Activated naive CD8-positive, alpha-beta T cell treated with anti-CD3 and anti-CD28 coated beads, Interleukin-2, amount 50 U/mL, for 24 hours (primary cell): ENCODE measurements around the gene SREK1IP1.
A peak's percentile ranks its signal among the peaks of the same experiment; 100 is the strongest.
"Not testable (repeated sequence)": the region's sequence is repeated elsewhere in the genome, so short reads cannot be mapped to it uniquely, and the experiment has no call there.

Experiments
- ATAC-seq: fragments of 150-1000 bp; cut with Tn5 transposase; one replicate; pipeline ENCODE4 v1.10.0; 2021
- DNase-seq: peaks from one replicate; pipeline ENCODE4 v3.0.0; 2021
- H3K27ac Mint-ChIP-seq: one replicate; pipeline ENCODE4 v1.8.0; 2021; ENCODE audit warnings: mild to moderate bottlenecking, mixed read lengths
- H3K27me3 Mint-ChIP-seq: one replicate; pipeline ENCODE4 v1.8.0; 2021; ENCODE audit warnings: mixed read lengths
- H3K36me3 Mint-ChIP-seq: one replicate; pipeline ENCODE4 v1.8.0; 2021; ENCODE audit warnings: low read depth, mixed read lengths
- H3K4me1 Mint-ChIP-seq: one replicate; pipeline ENCODE4 v1.8.0; 2021; ENCODE audit warnings: mixed read lengths
- H3K4me3 Mint-ChIP-seq: one replicate; pipeline ENCODE4 v1.8.0; 2021; ENCODE audit warnings: mild to moderate bottlenecking, moderate library complexity, mixed read lengths
- H3K9me3 Mint-ChIP-seq: one replicate; pipeline ENCODE4 v1.8.0; 2021; ENCODE audit warnings: mixed read lengths

Gene SREK1IP1

GRCh38 chr5:64742821-64743220, 25.7 kb downstream of the SREK1IP1 start:
- Mint-ChIP-seq H3K27me3 (no peaks in the 10 kb centered on the region), H3K36me3 (peaks cover 22% of the 10 kb centered on the region), H3K9me3 (no peaks in the 10 kb centered on the region), H3K27ac (no peak overlapping the region), H3K4me1 (peaks cover 12% of the 10 kb centered on the region), H3K4me3 (no peak overlapping the region)
- ATAC-seq (no peak), DNase-seq (no peak)

GRCh38 chr5:64742411-64742810, 26.1 kb downstream of the SREK1IP1 start:
- H3K27me3 Mint-ChIP-seq = no peaks in the 10 kb centered on the region
- DNase-seq (no peak), ATAC-seq (no peak)
- H3K36me3 Mint-ChIP-seq = peaks cover 23% of the 10 kb centered on the region
- no peak overlapping the region for H3K4me3 Mint-ChIP-seq
- no peak overlapping the region for H3K27ac Mint-ChIP-seq
- no peaks in the 10 kb centered on the region for H3K9me3 Mint-ChIP-seq
- H3K4me1 Mint-ChIP-seq = peaks cover 13% of the 10 kb centered on the region

- H3K4me1 Mint-ChIP-seq = no peaks in the 10 kb centered on the region
- H3K36me3 Mint-ChIP-seq = peaks cover 30% of the 10 kb centered on the region
- H3K27me3 Mint-ChIP-seq = no peaks in the 10 kb centered on the region
- ATAC-seq (no peak), DNase-seq (no peak)
- H3K27ac Mint-ChIP-seq = no peak overlapping the region
- H3K9me3 Mint-ChIP-seq = no peaks in the 10 kb centered on the region
- no peak overlapping the region for H3K4me3 Mint-ChIP-seq
These were observed 41.3 kb downstream of the SREK1IP1 start for GRCh38 chr5:64727150-64727549.

GRCh38 chr5:64722588-64722987, 45.9 kb downstream of the SREK1IP1 start:
- no peak overlapping the region for H3K4me3 Mint-ChIP-seq
- ATAC-seq = no peak
- DNase-seq = no peak
- H3K36me3 Mint-ChIP-seq = peaks cover 16% of the 10 kb centered on the region
- no peaks in the 10 kb centered on the region for H3K27me3 Mint-ChIP-seq
- no peak overlapping the region for H3K27ac Mint-ChIP-seq
- H3K9me3 Mint-ChIP-seq = no peaks in the 10 kb centered on the region
- H3K4me1 Mint-ChIP-seq = no peaks in the 10 kb centered on the region

- not testable (repeated sequence) for H3K36me3 Mint-ChIP-seq, ATAC-seq, H3K9me3 Mint-ChIP-seq, DNase-seq, H3K27ac Mint-ChIP-seq, H3K4me3 Mint-ChIP-seq, H3K27me3 Mint-ChIP-seq, H3K4me1 Mint-ChIP-seq
These were observed 54.0 kb downstream of the SREK1IP1 start for GRCh38 chr5:64714495-64714894.

GRCh38 chr5:64707191-64707590, 61.3 kb downstream of the SREK1IP1 start:
- no peaks in the 10 kb centered on the region for H3K4me1 Mint-ChIP-seq
- DNase-seq (no peak), ATAC-seq (no peak)
- H3K36me3 Mint-ChIP-seq = no peaks in the 10 kb centered on the region
- H3K27ac Mint-ChIP-seq = no peak overlapping the region
- H3K27me3 Mint-ChIP-seq = peaks cover 18% of the 10 kb centered on the region
- no peak overlapping the region for H3K4me3 Mint-ChIP-seq
- no peaks in the 10 kb centered on the region for H3K9me3 Mint-ChIP-seq

GRCh38 chr5:64706074-64706473, 62.4 kb downstream of the SREK1IP1 start:
- ATAC-seq, DNase-seq, H3K27ac Mint-ChIP-seq, H3K4me1 Mint-ChIP-seq, H3K9me3 Mint-ChIP-seq, H3K36me3 Mint-ChIP-seq, H3K4me3 Mint-ChIP-seq: not testable (repeated sequence)
- H3K27me3 Mint-ChIP-seq = peaks cover 18% of the 10 kb centered on the region

GRCh38 chr5:64700765-64701164, 67.7 kb downstream of the SREK1IP1 start:
- H3K4me3 Mint-ChIP-seq = no peak overlapping the region
- peaks cover 17% of the 10 kb centered on the region for H3K9me3 Mint-ChIP-seq
- no peak for DNase-seq
- H3K27me3 Mint-ChIP-seq = peaks cover 16% of the 10 kb centered on the region
- no peak for ATAC-seq
- H3K4me1 Mint-ChIP-seq = no peaks in the 10 kb centered on the region
- H3K36me3 Mint-ChIP-seq = no peaks in the 10 kb centered on the region
- H3K27ac Mint-ChIP-seq = no peak overlapping the region

GRCh38 chr5:64696414-64696813, 72.1 kb downstream of the SREK1IP1 start:
- not testable (repeated sequence) for H3K36me3 Mint-ChIP-seq, ATAC-seq, H3K4me1 Mint-ChIP-seq, H3K4me3 Mint-ChIP-seq, H3K27ac Mint-ChIP-seq, DNase-seq
- Mint-ChIP-seq H3K27me3 (peaks cover 14% of the 10 kb centered on the region), H3K9me3 (peaks cover 21% of the 10 kb centered on the region)

GRCh38 chr5:64693636-64694035, 74.9 kb downstream of the SREK1IP1 start:
- Mint-ChIP-seq H3K4me1 (peaks cover 7% of the 10 kb centered on the region), H3K27me3 (peaks cover 31% of the 10 kb centered on the region), H3K36me3 (no peaks in the 10 kb centered on the region), H3K9me3 (peaks cover 21% of the 10 kb centered on the region), H3K27ac (no peak overlapping the region), H3K4me3 (no peak overlapping the region)
- no peak for DNase-seq
- no peak for ATAC-seq

GRCh38 chr5:64691291-64691690, 77.2 kb downstream of the SREK1IP1 start:
- peaks cover 36% of the 10 kb centered on the region for H3K27me3 Mint-ChIP-seq
- H3K27ac Mint-ChIP-seq = no peak overlapping the region
- H3K36me3 Mint-ChIP-seq = no peaks in the 10 kb centered on the region
- no peak for ATAC-seq
- H3K4me1 Mint-ChIP-seq = peaks cover 7% of the 10 kb centered on the region
- DNase-seq = no peak
- no peak overlapping the region for H3K4me3 Mint-ChIP-seq
- H3K9me3 Mint-ChIP-seq = peaks cover 7% of the 10 kb centered on the region

GRCh38 chr5:64690417-64691151, 77.9 kb downstream of the SREK1IP1 start, which contains the start of gene SHISAL2B:
Gene SHISAL2B, plus strand, starts transcription at chr5:64690503. Its CDS starts 121 bp downstream, at chr5:64690624.
- H3K27me3 Mint-ChIP-seq = peaks cover 36% of the 10 kb centered on the region
- peak; percentile 5 for DNase-seq
- H3K4me3 Mint-ChIP-seq = peak within 1 kb of the TSS; percentile 57

GRCh38 chr5:64690104-64690416, 78.4 kb downstream of the SREK1IP1 start:
- H3K9me3 Mint-ChIP-seq = no peaks in the 10 kb centered on the region
- no peak for DNase-seq
- ATAC-seq = no peak
- H3K27ac Mint-ChIP-seq = no peak overlapping the region
- H3K4me3 Mint-ChIP-seq = peak overlapping the region; percentile 57
- H3K27me3 Mint-ChIP-seq = peaks cover 36% of the 10 kb centered on the region
- no peaks in the 10 kb centered on the region for H3K36me3 Mint-ChIP-seq
- peaks cover 7% of the 10 kb centered on the region for H3K4me1 Mint-ChIP-seq

More at GRCh38 chr5:64690417-64691151, 77.9 kb downstream of the SREK1IP1 start, which contains the start of gene SHISAL2B:
- H3K4me1 Mint-ChIP-seq = peaks cover 7% of the 10 kb centered on the region
- H3K27ac Mint-ChIP-seq = no peak within 1 kb of the TSS
- peaks cover 3% of the 10 kb centered on the region for H3K9me3 Mint-ChIP-seq
- peak; percentile 59 for ATAC-seq
- H3K36me3 Mint-ChIP-seq = no peaks in the 10 kb centered on the region

GRCh38 chr5:64688965-64689364, 79.5 kb downstream of the SREK1IP1 start:
- ATAC-seq (no peak), DNase-seq (no peak)
- peaks cover 37% of the 10 kb centered on the region for H3K27me3 Mint-ChIP-seq
- H3K9me3 Mint-ChIP-seq = no peaks in the 10 kb centered on the region
- H3K36me3 Mint-ChIP-seq = no peaks in the 10 kb centered on the region
- H3K4me3 Mint-ChIP-seq = no peak overlapping the region
- H3K4me1 Mint-ChIP-seq = peaks cover 7% of the 10 kb centered on the region
- no peak overlapping the region for H3K27ac Mint-ChIP-seq

- H3K4me3 Mint-ChIP-seq = no peak overlapping the region
- ATAC-seq (no peak), DNase-seq (no peak)
- peaks cover 7% of the 10 kb centered on the region for H3K4me1 Mint-ChIP-seq
- no peak overlapping the region for H3K27ac Mint-ChIP-seq
- no peaks in the 10 kb centered on the region for H3K36me3 Mint-ChIP-seq
- peaks cover 35% of the 10 kb centered on the region for H3K27me3 Mint-ChIP-seq
- H3K9me3 Mint-ChIP-seq = no peaks in the 10 kb centered on the region
These were observed 80.1 kb downstream of the SREK1IP1 start for GRCh38 chr5:64688391-64688790.

GRCh38 chr5:64685866-64686265, 82.6 kb downstream of the SREK1IP1 start:
- peaks cover 25% of the 10 kb centered on the region for H3K27me3 Mint-ChIP-seq
- no peak overlapping the region for H3K4me3 Mint-ChIP-seq
- DNase-seq = no peak
- no peaks in the 10 kb centered on the region for H3K9me3 Mint-ChIP-seq
- H3K27ac Mint-ChIP-seq = no peak overlapping the region
- no peak for ATAC-seq
- H3K4me1 Mint-ChIP-seq = peaks cover 7% of the 10 kb centered on the region
- no peaks in the 10 kb centered on the region for H3K36me3 Mint-ChIP-seq
